GM23248 (cell line): ENCODE measurements around the gene JDP2.

ENCODE experiments used
- EZH2 ChIP-seq: fragments of 200-600 bp; sonication (generic); IDR thresholded peaks from 2 replicates; pipeline ENCODE4 v1.6.1; 2018; ENCODE audit warnings: antibody characterized with exemption, mild to moderate bottlenecking; ENCODE audit not compliant: insufficient read depth, poor library complexity, severe bottlenecking
- EZH2phosphoT487 ChIP-seq: fragments of 200-600 bp; sonication (generic); IDR thresholded peaks from 2 replicates; pipeline ENCODE4 v1.6.1; 2018; ENCODE audit warnings: antibody characterized with exemption, moderate library complexity, mild to moderate bottlenecking, low read depth; ENCODE audit not compliant: insufficient read depth

DNA sequence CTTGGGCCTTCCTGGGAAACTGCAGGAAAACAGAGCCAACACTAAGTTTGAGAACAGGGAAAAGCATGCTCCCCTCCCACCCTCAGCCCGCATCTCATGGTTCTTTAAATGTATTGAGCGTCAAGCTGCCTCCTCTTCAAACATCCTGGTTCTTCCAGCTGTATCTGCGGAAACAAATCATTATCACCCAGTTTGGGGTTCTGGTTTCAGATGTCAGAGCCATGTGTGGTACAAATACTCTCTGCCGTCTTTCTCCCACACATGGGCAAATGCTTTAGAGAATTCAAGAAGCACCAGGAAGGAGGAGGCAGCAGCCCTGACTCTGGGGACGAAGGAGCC lies 29.1 kb downstream of the JDP2 start:
- TF ChIP-seq EZH2 (no peak), EZH2phosphoT487 (no peak)
